Measurements from ENCODE around the gene DNAH7. TPM values are rescaled to one million over a fixed set of nuclear protein-coding genes. Genes with fewer than 3 reads are reported as not detected.

The DNAH7 gene
- total and polyA plus RNA-seq, 2 of the 8 experiments (the other 6 are each of a cell fraction or from before 2014, with no cell fraction given), result 0.07 to 0.08 TPM

- peaks cover 0 to 1% of the 10 kb centered on the region in 2 experiments for H4K20me1 ChIP-seq (replicated peaks in 1 of 2; ENCODE audit: control insufficient read depth in 1 of 2, insufficient read depth in 2 of 2, low read length in 2 of 2)
- no peak overlapping the region for H4K5ac ChIP-seq (ENCODE audit: insufficient read length, low read depth, low read length)
- H3K18ac ChIP-seq (ENCODE audit: extremely low read depth, low read length), result no peak overlapping the region
- DNase-seq (ENCODE audit: low read depth in 1 of 2, low spot score in 2 of 2) (no peak), FAIRE-seq (no peak)
- POLR2A ChIA-PET (ENCODE audit: partially characterized antibody), result no interaction called here
- H2BK5ac ChIP-seq (ENCODE audit: low read depth, low read length), result no peak overlapping the region
- H3K79me1 ChIP-seq (ENCODE audit: low read depth, low read length), result no peaks in the 10 kb centered on the region
- no peak overlapping the region for H3K4ac ChIP-seq (replicated peaks; ENCODE audit: insufficient read length, low read depth, low read length)
- H2AFZ ChIP-seq (ENCODE audit: low read length), result no peak overlapping the region
- no peak overlapping the region for H2AK5ac ChIP-seq (ENCODE audit: low read depth, low read length)
- no peak overlapping the region for H4K91ac ChIP-seq (replicated peaks; ENCODE audit: insufficient read length, low read length)
- H2BK120ac ChIP-seq (replicated peaks; ENCODE audit: low read depth, low read length), result no peak overlapping the region
- H3K4me2 ChIP-seq (ENCODE audit: insufficient read depth in 1 of 2, low read depth in 2 of 2, low read length in 2 of 2), result no peak overlapping the region
- no peaks in the 10 kb centered on the region for H3K79me2 ChIP-seq (ENCODE audit: control insufficient read depth in 1 of 2, insufficient read depth in 2 of 2, low read length in 2 of 2)
- H3K4me1 ChIP-seq (replicated peaks in 1 of 4; ENCODE audit: control insufficient read depth in 3 of 4, insufficient read depth in 4 of 4, low read length in 3 of 4), result peaks cover 0 to 2% (median 1%) of the 10 kb centered on the region in 4 experiments; a peak in 1 of 7 replicates
- H3K9ac ChIP-seq (replicated peaks in 1 of 4; ENCODE audit: extremely low read depth in 1 of 4, low read depth in 3 of 4, low read length in 3 of 4), result no peak overlapping the region
- H3K56ac ChIP-seq (replicated peaks; ENCODE audit: insufficient read length, low read depth, low read length), result no peak overlapping the region
- TF ChIP-seq SP4 (IDR thresholded peaks at IDR 0.05; ENCODE audit: low read length) (no peak), E2F6 (IDR thresholded peaks at IDR 0.05) (no peak), MAFK (IDR thresholded peaks at IDR 0.05; ENCODE audit: low read depth, low read length) (no peak), YY1 (IDR thresholded peaks at IDR 0.05; ENCODE audit: low read depth, low read length) (no peak), EZH2 (IDR thresholded peaks at IDR 0.05; ENCODE audit: low read depth, low read length, severe bottlenecking) (no peak), GABPA (IDR thresholded peaks at IDR 0.05; ENCODE audit: borderline replicate concordance, insufficient read depth, low read length) (no peak), KDM1A (IDR thresholded peaks at IDR 0.05; ENCODE audit: borderline replicate concordance, low read length) (no peak), SIRT6 (IDR thresholded peaks at IDR 0.05; ENCODE audit: low read length) (no peak)
- H3K27ac ChIP-seq (ENCODE audit: low read depth, low read length), result no peak overlapping the region
- no peak overlapping the region for H4K8ac ChIP-seq (ENCODE audit: extremely low read depth, insufficient read depth, low read length)
- peaks cover 6% of the 10 kb centered on the region for H3K23me2 ChIP-seq (ENCODE audit: low read depth, low read length)
- H2BK20ac ChIP-seq (ENCODE audit: low read length), result no peak overlapping the region
- no peak overlapping the region for H3K23ac ChIP-seq (ENCODE audit: insufficient read length)
- H3K4me3 ChIP-seq (ENCODE audit: extremely low read depth in 1 of 4, insufficient read depth in 2 of 4, low read depth in 3 of 4, low read length in 4 of 4), result no peak overlapping the region
- peaks cover 0 to 5% (median 0%) of the 10 kb centered on the region in 4 experiments; a peak in 1 of 7 replicates for H3K27me3 ChIP-seq (replicated peaks in 1 of 4; ENCODE audit: control insufficient read depth in 3 of 4, extremely low read depth in 1 of 4, insufficient read depth in 3 of 4, low read length in 3 of 4)
- no peak overlapping the region for H2BK12ac ChIP-seq (ENCODE audit: low read depth, low read length)
- no peaks in the 10 kb centered on the region for H3K36me3 ChIP-seq (ENCODE audit: control insufficient read depth in 2 of 4, insufficient read depth in 4 of 4, low read length in 3 of 4)
- no peak overlapping the region for H3K14ac ChIP-seq (ENCODE audit: insufficient read length)
- WGBS, 2 experiments (ENCODE audit: extremely low coverage in 1 of 2, insufficient coverage in 1 of 2, insufficient read length in 1 of 2, insufficient replicate concordance in 2 of 2, low coverage in 1 of 2, low lambda C conversion rate in 2 of 2, missing lambda C conversion rate in 1 of 2), result 60% methylated on average over 3 of the region's 3 CpGs; no CpG with 5 or more reads in 1 of the 2 experiments
- CTCF ChIA-PET (ENCODE audit: partially characterized antibody), result interaction anchor here (0.6 to 3.6 kb wide), 29 partner anchors 8 to 747 kb away, joined by 3 to 42 read pairs (median 4); no protein-coding TSS in a partner anchor
- no peaks in the 10 kb centered on the region for H3K9me3 ChIP-seq (ENCODE audit: insufficient read depth in 2 of 2, low read depth in 1 of 2, low read length in 1 of 2)
- H2BK15ac ChIP-seq (ENCODE audit: low read length), result no peak overlapping the region
Observed at GRCh38 chr2:196067088-196067382, 1.6 kb downstream of the DNAH7 start.
